Measurements from ENCODE around the gene CAMSAP3. TPM values are rescaled to one million over a fixed set of nuclear protein-coding genes. Genes with fewer than 3 reads are reported as not detected.
A peak's percentile ranks its signal among the peaks of the same experiment; 100 is the strongest.

The CAMSAP3 gene
- total RNA-seq, 1 donor from 2014 or later = 25.6 TPM

DNA sequence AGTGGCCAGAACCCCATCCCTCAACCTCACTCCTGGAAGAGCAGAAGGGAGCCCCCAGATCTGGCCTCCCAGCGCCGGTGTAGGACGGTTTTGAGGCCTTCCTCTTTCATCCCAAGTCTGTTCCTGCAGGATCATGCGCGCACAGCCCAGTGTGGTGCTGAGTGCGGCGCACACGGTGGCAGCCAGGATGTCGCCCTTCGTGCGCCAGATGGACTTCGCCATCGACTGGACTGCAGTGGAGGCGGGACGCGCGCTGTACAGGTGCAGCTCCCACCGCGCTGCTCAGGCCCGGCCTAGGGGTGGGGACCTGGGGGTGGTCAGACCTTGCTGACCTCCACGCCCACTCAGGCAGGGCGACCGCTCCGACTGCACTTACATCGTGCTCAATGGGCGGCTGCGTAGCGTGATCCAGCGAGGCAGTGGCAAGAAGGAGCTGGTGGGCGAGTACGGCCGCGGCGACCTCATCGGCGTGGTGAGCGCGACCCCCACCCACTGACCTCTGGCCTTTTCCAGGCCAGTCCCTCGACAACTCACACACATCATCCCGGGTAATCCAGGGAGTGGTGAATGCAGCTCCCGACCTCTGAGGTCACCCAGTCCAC, 45.4 kb upstream of the CAMSAP3 start:
- intact Hi-C loops (cut with DNase I) = no loop called here
- Histone ChIP-seq H3K27ac (no peak overlapping the region), H3K9me3 (no peaks in the 10 kb centered on the region), H3K27me3 (ENCODE audit: low read depth) (no peaks in the 10 kb centered on the region), H3K36me3 (peaks cover 63% of the 10 kb centered on the region), H3K4me3 (no peak overlapping the region), H3K4me1 (peaks cover 6% of the 10 kb centered on the region)
- peak; percentile 53 for DNase-seq
- TF ChIP-seq, protein P1, sequence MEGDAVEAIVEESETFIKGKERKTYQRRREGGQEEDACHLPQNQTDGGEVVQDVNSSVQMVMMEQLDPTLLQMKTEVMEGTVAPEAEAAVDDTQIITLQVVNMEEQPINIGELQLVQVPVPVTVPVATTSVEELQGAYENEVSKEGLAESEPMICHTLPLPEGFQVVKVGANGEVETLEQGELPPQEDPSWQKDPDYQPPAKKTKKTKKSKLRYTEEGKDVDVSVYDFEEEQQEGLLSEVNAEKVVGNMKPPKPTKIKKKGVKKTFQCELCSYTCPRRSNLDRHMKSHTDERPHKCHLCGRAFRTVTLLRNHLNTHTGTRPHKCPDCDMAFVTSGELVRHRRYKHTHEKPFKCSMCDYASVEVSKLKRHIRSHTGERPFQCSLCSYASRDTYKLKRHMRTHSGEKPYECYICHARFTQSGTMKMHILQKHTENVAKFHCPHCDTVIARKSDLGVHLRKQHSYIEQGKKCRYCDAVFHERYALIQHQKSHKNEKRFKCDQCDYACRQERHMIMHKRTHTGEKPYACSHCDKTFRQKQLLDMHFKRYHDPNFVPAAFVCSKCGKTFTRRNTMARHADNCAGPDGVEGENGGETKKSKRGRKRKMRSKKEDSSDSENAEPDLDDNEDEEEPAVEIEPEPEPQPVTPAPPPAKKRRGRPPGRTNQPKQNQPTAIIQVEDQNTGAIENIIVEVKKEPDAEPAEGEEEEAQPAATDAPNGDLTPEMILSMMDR (IDR thresholded peaks at IDR 0.05) = no peak
- ATAC-seq = peak; percentile 1

DNA sequence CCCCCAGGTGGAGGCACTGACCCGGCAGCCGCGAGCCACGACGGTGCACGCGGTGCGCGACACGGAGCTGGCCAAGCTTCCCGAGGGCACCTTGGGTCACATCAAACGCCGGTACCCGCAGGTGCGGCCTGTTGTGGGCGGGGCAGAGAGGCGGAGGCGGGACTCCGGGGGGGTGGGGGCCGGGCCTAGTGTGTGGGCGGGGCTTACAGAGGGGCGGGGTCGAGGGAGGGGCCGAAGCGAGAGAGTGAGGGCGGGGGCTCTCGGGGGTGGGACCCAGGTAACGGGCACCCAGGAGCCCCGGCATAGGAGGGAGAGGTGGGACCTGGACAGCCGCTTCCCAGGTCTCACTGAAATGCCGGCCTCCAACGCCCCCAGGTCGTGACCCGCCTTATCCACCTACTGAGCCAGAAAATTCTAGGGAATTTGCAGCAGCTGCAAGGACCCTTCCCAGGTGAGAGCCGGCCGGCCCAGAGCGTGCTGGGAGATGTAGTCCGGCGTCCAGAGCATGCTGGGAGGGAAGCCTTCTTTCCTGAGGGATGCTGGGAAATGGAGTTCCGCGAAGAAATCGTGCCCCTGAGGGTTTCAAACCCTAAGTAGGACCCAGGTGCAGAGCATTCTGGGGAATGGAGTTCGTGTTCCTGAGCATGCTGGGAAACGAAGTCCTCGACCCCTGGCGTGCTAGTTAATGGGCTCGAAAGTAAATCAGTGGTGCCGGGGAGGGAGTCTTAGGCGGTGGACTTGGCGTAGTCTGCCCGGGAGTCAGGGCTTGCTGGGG, 44.5 kb upstream of the CAMSAP3 start:
- ATAC-seq (peak; percentile 92 to 95), DNase-seq (peak; percentile 88)
- H3K9me3 ChIP-seq = no peaks in the 10 kb centered on the region
- no peaks in the 10 kb centered on the region for H3K4me1 ChIP-seq
- peaks cover 64% of the 10 kb centered on the region for H3K36me3 ChIP-seq
- H3K4me3 ChIP-seq = peak overlapping the region; percentile 44
- intact Hi-C loops (cut with DNase I) = no loop called here
- TF ChIP-seq, protein P1 (IDR thresholded peaks at IDR 0.05) = no peak
- no peak overlapping the region for H3K27ac ChIP-seq
- H3K27me3 ChIP-seq (ENCODE audit: low read depth) = no peaks in the 10 kb centered on the region

DNA sequence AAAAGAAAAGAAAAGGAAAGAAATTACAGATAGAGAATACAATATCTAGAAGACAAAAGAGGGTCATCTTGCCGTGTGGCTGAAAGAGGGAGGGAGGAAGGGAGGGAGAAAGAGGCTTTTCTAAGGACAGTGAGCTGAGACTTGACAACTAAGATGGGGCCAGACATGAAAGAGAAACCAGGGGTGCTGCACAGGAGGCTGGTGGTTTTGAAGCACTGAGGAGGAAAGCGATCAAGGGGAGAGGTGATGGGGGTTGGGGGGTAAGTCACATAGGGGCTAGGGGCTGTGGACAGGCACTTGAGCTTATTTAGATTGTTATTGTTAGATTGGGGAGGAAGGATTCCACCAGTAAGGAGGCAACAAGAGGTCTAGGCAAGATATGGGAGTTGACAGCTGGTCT, 42.9 kb upstream of the CAMSAP3 start:
- no peak overlapping the region for H3K27ac ChIP-seq
- intact Hi-C loops (cut with DNase I) = no loop called here
- DNase-seq = no peak
- no peak overlapping the region for H3K4me3 ChIP-seq
- no peaks in the 10 kb centered on the region for H3K27me3 ChIP-seq (ENCODE audit: low read depth)
- no peaks in the 10 kb centered on the region for H3K4me1 ChIP-seq
- TF ChIP-seq, protein P1 (IDR thresholded peaks at IDR 0.05) = no peak
- H3K36me3 ChIP-seq = peaks cover 75% of the 10 kb centered on the region
- H3K9me3 ChIP-seq = no peaks in the 10 kb centered on the region
- no peak for ATAC-seq

DNA sequence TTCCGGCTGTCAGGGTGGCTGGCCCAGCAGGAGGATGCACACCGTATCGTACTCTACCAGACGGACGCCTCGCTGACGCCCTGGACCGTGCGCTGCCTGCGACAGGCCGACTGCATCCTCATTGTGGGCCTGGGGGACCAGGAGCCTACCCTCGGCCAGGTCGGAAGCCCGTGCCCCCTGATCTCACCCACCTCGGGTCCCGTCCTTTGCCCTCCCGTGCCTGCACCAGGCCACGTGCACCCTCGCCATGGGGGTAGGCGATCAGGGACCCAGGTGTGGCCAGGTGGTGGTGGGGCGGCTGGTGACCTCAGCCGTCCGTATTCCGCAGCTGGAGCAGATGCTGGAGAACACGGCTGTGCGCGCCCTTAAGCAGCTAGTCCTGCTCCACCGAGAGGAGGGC, 41.1 kb upstream of the CAMSAP3 start:
- Histone ChIP-seq H3K4me1 (no peaks in the 10 kb centered on the region), H3K36me3 (peaks cover 93% of the 10 kb centered on the region), H3K27ac (no peak overlapping the region), H3K27me3 (ENCODE audit: low read depth) (no peaks in the 10 kb centered on the region), H3K9me3 (no peaks in the 10 kb centered on the region), H3K4me3 (no peak overlapping the region)
- ATAC-seq (no peak), DNase-seq (peak; percentile 46)
- intact Hi-C loops (cut with DNase I) = no loop called here
- TF ChIP-seq, protein P1 (IDR thresholded peaks at IDR 0.05) = no peak

DNA sequence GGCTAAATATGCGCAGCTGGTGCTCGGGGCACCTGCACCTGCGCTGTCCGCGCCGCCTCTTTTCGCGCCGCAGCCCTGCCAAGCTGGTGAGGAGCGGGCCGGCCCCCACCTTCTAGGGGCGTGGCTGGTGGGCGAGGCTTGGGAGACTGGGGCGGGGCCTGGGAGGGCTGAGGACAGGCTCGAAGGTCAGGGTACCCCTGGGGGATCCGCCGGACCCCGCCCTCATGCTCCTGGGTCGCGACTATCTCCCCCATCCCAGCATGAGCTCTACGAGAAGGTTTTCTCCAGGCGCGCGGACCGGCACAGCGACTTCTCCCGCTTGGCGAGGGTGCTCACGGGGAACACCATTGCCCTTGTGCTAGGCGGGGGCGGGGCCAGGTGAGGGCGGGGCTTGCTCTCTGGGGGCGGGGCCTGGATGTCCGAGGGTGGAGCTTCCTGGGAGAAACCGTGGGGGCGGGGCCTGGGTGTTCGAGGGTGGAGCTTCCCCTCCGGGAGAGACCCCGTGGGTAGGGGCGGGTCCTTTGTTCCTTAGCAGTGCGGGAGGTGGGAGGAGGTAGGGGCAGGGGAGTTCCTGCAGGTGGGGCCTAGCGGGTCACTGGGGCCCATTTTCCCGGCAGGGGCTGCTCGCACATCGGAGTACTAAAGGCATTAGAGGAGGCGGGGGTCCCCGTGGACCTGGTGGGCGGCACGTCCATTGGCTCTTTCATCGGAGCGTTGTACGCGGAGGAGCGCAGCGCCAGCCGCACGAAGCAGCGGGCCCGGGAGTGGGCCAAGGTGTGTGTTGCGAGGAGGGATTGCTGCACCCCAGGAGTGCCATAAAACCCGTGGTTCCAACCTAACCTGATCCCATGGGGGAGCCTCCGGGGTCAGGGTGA, 40.4 kb upstream of the CAMSAP3 start:
- Histone ChIP-seq H3K4me1 (no peaks in the 10 kb centered on the region), H3K27ac (no peak overlapping the region), H3K27me3 (ENCODE audit: low read depth) (no peaks in the 10 kb centered on the region), H3K4me3 (no peak overlapping the region), H3K9me3 (no peaks in the 10 kb centered on the region), H3K36me3 (peaks cover 93% of the 10 kb centered on the region)
- peak; percentile 61 for DNase-seq
- no peak for ATAC-seq
- intact Hi-C loops (cut with DNase I) = no loop called here
- TF ChIP-seq, protein P1 (IDR thresholded peaks at IDR 0.05) = no peak
